Left ventricle myocardium inferior (tissue), 1 donor: ENCODE measurements around the gene TRIO. TPM values are rescaled to one million over a fixed set of nuclear protein-coding genes. Genes with fewer than 3 reads are reported as not detected.
A peak's percentile ranks its signal among the peaks of the same experiment; 100 is the strongest.

Experiments used
- DNase-seq: peaks from one replicate; pipeline ENCODE4 v3.0.0-alpha.2; 2020
- H3K27ac ChIP-seq: fragments of 200-600 bp; replicated peaks from 2 replicates; pipeline ENCODE4 v1.8.0; 2021
- H3K27me3 ChIP-seq: fragments of 200-600 bp; 2 replicates; pipeline ENCODE4 v1.8.0; 2021; ENCODE audit warnings: low read depth
- H3K36me3 ChIP-seq: fragments of 200-600 bp; 2 replicates; pipeline ENCODE4 v1.8.0; 2021
- H3K4me1 ChIP-seq: fragments of 200-600 bp; 2 replicates; pipeline ENCODE4 v1.8.0; 2021
- H3K4me3 ChIP-seq: fragments of 200-600 bp; 2 replicates; pipeline ENCODE4 v1.8.0; 2021; ENCODE audit warnings: mild to moderate bottlenecking, moderate library complexity
- H3K9me3 ChIP-seq: fragments of 200-600 bp; replicated peaks from 2 replicates; pipeline ENCODE4 v1.8.0; 2021
- intact Hi-C: fragments of 100-400 bp; cut with micrococcal nuclease; formaldehyde crosslinking; loops from one replicate; pipeline ENCODE4 v1.11.0; 2022
- total RNA-seq: library from RNA; stranded (reverse); fragmentation: NEBNext Ultra II Directional; extraction: Animal tissue kit (Norgen Biotek cat#: 25700); gene quantifications from one replicate; pipeline ENCODE4 v1.2.1, GENCODE V29; 2021
- TF ChIP-seq, protein P1 (sequence below): fragments of 200-600 bp; IDR thresholded peaks from 2 replicates; pipeline ENCODE4 v1.8.0; 2021; ENCODE audit warnings: antibody characterized with exemption, mild to moderate bottlenecking, borderline replicate concordance
- donor health status: DM: no; HTN: yes; CAD: no; lungs with severe emphysema.

The TRIO gene
- total RNA-seq, 1 donor from 2014 or later, result 52.8 TPM

- Histone ChIP-seq H3K36me3 (no peaks in the 10 kb centered on the region), H3K4me3 (peak overlapping the region; percentile 65), H3K27ac (peak overlapping the region; percentile 82), H3K9me3 (no peaks in the 10 kb centered on the region), H3K4me1 (peaks cover 57% of the 10 kb centered on the region), H3K27me3 (no peaks in the 10 kb centered on the region)
- TF ChIP-seq, protein P1, sequence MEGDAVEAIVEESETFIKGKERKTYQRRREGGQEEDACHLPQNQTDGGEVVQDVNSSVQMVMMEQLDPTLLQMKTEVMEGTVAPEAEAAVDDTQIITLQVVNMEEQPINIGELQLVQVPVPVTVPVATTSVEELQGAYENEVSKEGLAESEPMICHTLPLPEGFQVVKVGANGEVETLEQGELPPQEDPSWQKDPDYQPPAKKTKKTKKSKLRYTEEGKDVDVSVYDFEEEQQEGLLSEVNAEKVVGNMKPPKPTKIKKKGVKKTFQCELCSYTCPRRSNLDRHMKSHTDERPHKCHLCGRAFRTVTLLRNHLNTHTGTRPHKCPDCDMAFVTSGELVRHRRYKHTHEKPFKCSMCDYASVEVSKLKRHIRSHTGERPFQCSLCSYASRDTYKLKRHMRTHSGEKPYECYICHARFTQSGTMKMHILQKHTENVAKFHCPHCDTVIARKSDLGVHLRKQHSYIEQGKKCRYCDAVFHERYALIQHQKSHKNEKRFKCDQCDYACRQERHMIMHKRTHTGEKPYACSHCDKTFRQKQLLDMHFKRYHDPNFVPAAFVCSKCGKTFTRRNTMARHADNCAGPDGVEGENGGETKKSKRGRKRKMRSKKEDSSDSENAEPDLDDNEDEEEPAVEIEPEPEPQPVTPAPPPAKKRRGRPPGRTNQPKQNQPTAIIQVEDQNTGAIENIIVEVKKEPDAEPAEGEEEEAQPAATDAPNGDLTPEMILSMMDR, result no peak
- DNase-seq, result no peak
- intact Hi-C loops, result no loop called here
Measured at GRCh38 chr5:14441641-14442040, 298.5 kb downstream of the TRIO start.

- intact Hi-C loops, result no loop called here
- H3K4me3 ChIP-seq, result peak overlapping the region; percentile 65
Measured at GRCh38 chr5:14442536-14442935, 299.4 kb downstream of the TRIO start.

GRCh38 chr5:14443671-14444093 is 300.5 kb downstream of the TRIO start:
- DNase-seq, result no peak
- TF ChIP-seq, protein P1, result no peak
- Histone ChIP-seq H3K4me3 (peak overlapping the region; percentile 65), H3K27ac (peak overlapping the region; percentile 46), H3K9me3 (no peaks in the 10 kb centered on the region), H3K36me3 (no peaks in the 10 kb centered on the region), H3K4me1 (peaks cover 77% of the 10 kb centered on the region), H3K27me3 (no peaks in the 10 kb centered on the region)
- intact Hi-C loops, result no loop called here

More at GRCh38 chr5:14442536-14442935, 299.4 kb downstream of the TRIO start:
- peak overlapping the region; percentile 82 for H3K27ac ChIP-seq
- no peak for DNase-seq
- no peaks in the 10 kb centered on the region for H3K9me3 ChIP-seq
- H3K36me3 ChIP-seq, result no peaks in the 10 kb centered on the region
- H3K27me3 ChIP-seq, result no peaks in the 10 kb centered on the region
- TF ChIP-seq, protein P1, result no peak
- peaks cover 66% of the 10 kb centered on the region for H3K4me1 ChIP-seq

GRCh38 chr5:14444161-14444560 is 301.0 kb downstream of the TRIO start:
- Histone ChIP-seq H3K27ac (peak overlapping the region; percentile 46), H3K4me1 (peaks cover 82% of the 10 kb centered on the region), H3K4me3 (peak overlapping the region; percentile 65), H3K9me3 (no peaks in the 10 kb centered on the region), H3K36me3 (no peaks in the 10 kb centered on the region), H3K27me3 (no peaks in the 10 kb centered on the region)
- intact Hi-C loops, result no loop called here
- DNase-seq, result no peak
- TF ChIP-seq, protein P1, result no peak

DNA sequence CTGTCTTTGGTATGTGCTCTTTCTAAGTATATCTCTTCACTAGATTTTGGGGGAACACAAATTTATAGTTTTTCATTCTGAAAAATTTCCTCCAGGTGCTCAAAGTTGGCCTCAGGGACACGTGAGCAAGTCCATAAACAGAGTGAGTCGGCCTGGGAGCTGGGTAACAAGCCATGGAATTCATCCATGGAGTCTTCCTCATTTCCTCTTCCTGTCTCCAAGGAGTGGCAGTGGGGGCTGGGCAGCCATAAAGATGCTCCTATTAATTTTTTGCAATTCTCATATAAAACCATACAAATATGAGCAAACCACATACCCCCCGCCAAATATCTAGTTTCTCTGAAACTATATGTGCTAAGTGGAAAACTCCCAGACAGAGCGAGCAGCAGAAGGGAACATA is 301.9 kb downstream of the TRIO start:
- no peak for DNase-seq
- no peaks in the 10 kb centered on the region for H3K36me3 ChIP-seq
- no peaks in the 10 kb centered on the region for H3K9me3 ChIP-seq
- peak overlapping the region; percentile 46 for H3K27ac ChIP-seq
- H3K4me3 ChIP-seq, result peak overlapping the region; percentile 20
- H3K27me3 ChIP-seq, result no peaks in the 10 kb centered on the region
- intact Hi-C loops, result no loop called here
- TF ChIP-seq, protein P1, result no peak
- H3K4me1 ChIP-seq, result peaks cover 85% of the 10 kb centered on the region
